Measurements from ENCODE around the gene EIF4B. TPM values are rescaled to one million over a fixed set of nuclear protein-coding genes. Genes with fewer than 3 reads are reported as not detected.

Gene EIF4B
- total and polyA plus RNA-seq, 2 of the 13 experiments (the other 11 are each of a cell fraction or from before 2014, with no cell fraction given) = 416 to 548 TPM

DNA sequence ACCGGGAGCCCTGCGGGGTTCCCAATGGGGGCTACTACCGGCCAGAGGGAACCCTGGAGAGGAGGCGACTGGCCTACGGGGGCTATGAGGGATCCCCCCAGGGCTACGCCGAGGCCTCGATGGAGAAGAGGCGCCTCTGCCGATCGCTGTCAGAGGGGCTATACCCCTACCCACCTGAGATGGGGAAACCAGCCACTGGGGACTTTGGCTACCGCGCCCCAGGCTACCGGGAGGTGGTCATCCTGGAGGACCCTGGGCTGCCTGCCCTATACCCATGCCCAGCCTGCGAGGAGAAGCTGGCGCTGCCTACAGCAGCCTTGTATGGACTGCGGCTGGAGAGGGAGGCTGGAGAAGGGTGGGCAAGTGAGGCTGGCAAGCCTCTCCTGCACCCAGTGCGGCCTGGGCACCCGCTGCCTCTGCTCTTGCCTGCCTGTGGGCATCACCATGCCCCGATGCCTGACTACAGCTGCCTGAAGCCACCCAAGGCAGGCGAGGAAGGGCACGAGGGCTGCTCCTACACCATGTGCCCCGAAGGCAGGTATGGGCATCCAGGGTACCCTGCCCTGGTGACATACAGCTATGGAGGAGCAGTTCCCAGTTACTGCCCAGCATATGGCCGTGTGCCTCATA lies 53.3 kb downstream of the EIF4B start:
- H3K9ac ChIP-seq (ENCODE audit: insufficient read depth, low read depth, low read length) = no peak overlapping the region
- ChIA-PET POLR2A (interaction anchor here (3.0 to 3.4 kb wide), 2 partner anchors 8 to 11 kb away, joined by 37 to 50 read pairs; partner anchors contain the start of gene TNS2), CTCF (ENCODE audit: low intra/inter-chr PET ratio, low total read pairs) (no interaction called here)
- intact Hi-C loops (cut with micrococcal nuclease; ENCODE audit: unreplicated experiment) = no loop called here
- no peak overlapping the region for H3K27ac ChIP-seq (ENCODE audit: extremely low read length, insufficient read depth, low read length)
- no peak overlapping the region for H3K4me2 ChIP-seq (ENCODE audit: low read depth, low read length)
- ATAC-seq (no peak), DNase-seq (ENCODE audit: low spot score) (no peak), FAIRE-seq (no peak)
- no TSS peak for BruUV-seq (replicated peaks)
- no peaks in the 10 kb centered on the region for H3K9me3 ChIP-seq (ENCODE audit: low read length)
- no peaks in the 10 kb centered on the region for H3K27me3 ChIP-seq (ENCODE audit: control insufficient read depth in 1 of 2, insufficient read depth in 2 of 2, low read length in 2 of 2)
- in situ Hi-C loops (cut with HindIII; ENCODE audit: extremely low pct_ligation_motif_present, low pct_unique_long_range_greater_than_20kb) = loop anchor here (5.0 kb wide), 2 partner anchors 43 to 133 kb away; partner anchors contain the start of gene SOAT2
- H3K79me2 ChIP-seq (ENCODE audit: insufficient read depth, low read length) = no peaks in the 10 kb centered on the region
- no peaks in the 10 kb centered on the region for H4K20me1 ChIP-seq (ENCODE audit: insufficient read depth, low read length)
- no peak overlapping the region for H2AFZ ChIP-seq (ENCODE audit: low read length)
- 97% methylated on average over 11 of the region's 24 CpGs for WGBS (ENCODE audit: low lambda C conversion rate)
- TF ChIP-seq POLR2A (IDR thresholded peaks at IDR 0.05; ENCODE audit: insufficient read depth in 1 of 2, low read depth in 2 of 2, low read length in 2 of 2) = 0 out of 4 replicates have a peak, but pooled peaks of 1 of the 2 experiments have one; percentile 25
- TF ChIP-seq ZSCAN22 (CRISPR knock-in tag; IDR thresholded peaks at IDR 0.05) = no peak
- 0 out of 2 replicates have a peak, but pooled peaks have one; percentile 10 for TF ChIP-seq RBFOX2 (IDR thresholded peaks at IDR 0.05; ENCODE audit: low read depth, low read length)
- TF ChIP-seq HNRNPL (IDR thresholded peaks at IDR 0.05; ENCODE audit: low read depth, low read length) = 0 out of 2 replicates have a peak, but pooled peaks have one; percentile 19
- H3K36me3 ChIP-seq (replicated peaks in 1 of 2; ENCODE audit: control insufficient read depth in 1 of 2, insufficient read depth in 2 of 2, low read length in 2 of 2) = peaks cover 0 to 16% of the 10 kb centered on the region in 2 experiments; a peak in 2 of 5 replicates
- H3K4me3 ChIP-seq (replicated peaks in 1 of 3; ENCODE audit: insufficient read depth in 1 of 3, low read depth in 2 of 3, low read length in 3 of 3) = no peak overlapping the region
- H3K4me1 ChIP-seq (ENCODE audit: insufficient read depth, low read length) = peaks cover 25% of the 10 kb centered on the region

DNA sequence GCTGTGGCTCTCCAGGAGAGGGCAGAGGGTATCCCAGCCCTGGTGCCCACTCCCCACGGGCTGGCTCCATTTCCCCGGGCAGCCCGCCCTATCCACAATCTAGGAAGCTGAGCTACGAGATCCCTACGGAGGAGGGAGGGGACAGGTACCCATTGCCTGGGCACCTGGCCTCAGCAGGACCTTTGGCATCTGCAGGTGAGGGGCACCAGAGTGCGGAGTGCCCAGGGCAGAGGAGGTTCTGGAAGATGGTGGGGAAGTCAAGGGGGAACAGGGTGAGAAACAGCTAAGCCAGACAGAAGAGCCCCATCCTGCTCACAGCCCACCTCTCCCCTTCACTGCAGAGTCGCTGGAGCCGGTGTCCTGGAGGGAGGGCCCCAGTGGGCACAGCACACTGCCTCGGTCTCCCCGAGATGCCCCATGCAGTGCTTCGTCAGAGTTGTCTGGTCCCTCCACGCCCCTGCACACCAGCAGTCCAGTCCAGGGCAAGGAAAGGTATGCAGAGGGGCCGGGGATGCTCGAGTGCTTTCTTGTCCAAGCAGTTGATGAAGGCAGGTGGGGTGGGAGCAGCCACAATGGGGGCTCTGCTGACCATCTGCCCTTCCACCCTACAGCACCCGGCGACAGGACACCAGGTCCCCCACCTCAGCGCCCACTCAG lies 53.9 kb downstream of the EIF4B start:
- DNase-seq (ENCODE audit: low spot score) = no peak
- Histone ChIP-seq H3K27me3 (ENCODE audit: control insufficient read depth in 1 of 2, insufficient read depth in 2 of 2, low read length in 2 of 2) (no peaks in the 10 kb centered on the region), H3K4me1 (ENCODE audit: insufficient read depth, low read length) (peaks cover 25% of the 10 kb centered on the region), H2AFZ (ENCODE audit: low read length) (no peak overlapping the region), H3K27ac (ENCODE audit: extremely low read length, insufficient read depth, low read length) (no peak overlapping the region), H3K4me2 (ENCODE audit: low read depth, low read length) (no peak overlapping the region), H3K4me3 (replicated peaks in 1 of 3; ENCODE audit: insufficient read depth in 1 of 3, low read depth in 2 of 3, low read length in 3 of 3) (no peak overlapping the region), H3K9me3 (ENCODE audit: low read length) (no peaks in the 10 kb centered on the region), H3K36me3 (replicated peaks in 1 of 2; ENCODE audit: control insufficient read depth in 1 of 2, insufficient read depth in 2 of 2, low read length in 2 of 2) (peaks cover 0 to 16% of the 10 kb centered on the region in 2 experiments; a peak in 2 of 5 replicates), H3K79me2 (ENCODE audit: insufficient read depth, low read length) (no peaks in the 10 kb centered on the region), H3K9ac (ENCODE audit: insufficient read depth, low read depth, low read length) (no peak overlapping the region), H4K20me1 (ENCODE audit: insufficient read depth, low read length) (no peaks in the 10 kb centered on the region)
- CTCF ChIA-PET (ENCODE audit: low intra/inter-chr PET ratio, low total read pairs) = no interaction called here
- in situ Hi-C loops (cut with HindIII; ENCODE audit: extremely low pct_ligation_motif_present, low pct_unique_long_range_greater_than_20kb) = loop anchor here (5.0 kb wide), 2 partner anchors 42 to 132 kb away; partner anchors contain the start of gene SOAT2
- 95% methylated on average over 5 of the region's 17 CpGs for WGBS (ENCODE audit: low lambda C conversion rate)
- BruUV-seq (replicated peaks) = no TSS peak
- POLR2A ChIA-PET = interaction anchor here (1.7 to 3.4 kb wide), 4 partner anchors 8 to 43 kb away, joined by 16 to 50 read pairs (median 31); partner anchors contain the start of genes SOAT2, SPRYD3 and TNS2
- TF ChIP-seq, protein P1, sequence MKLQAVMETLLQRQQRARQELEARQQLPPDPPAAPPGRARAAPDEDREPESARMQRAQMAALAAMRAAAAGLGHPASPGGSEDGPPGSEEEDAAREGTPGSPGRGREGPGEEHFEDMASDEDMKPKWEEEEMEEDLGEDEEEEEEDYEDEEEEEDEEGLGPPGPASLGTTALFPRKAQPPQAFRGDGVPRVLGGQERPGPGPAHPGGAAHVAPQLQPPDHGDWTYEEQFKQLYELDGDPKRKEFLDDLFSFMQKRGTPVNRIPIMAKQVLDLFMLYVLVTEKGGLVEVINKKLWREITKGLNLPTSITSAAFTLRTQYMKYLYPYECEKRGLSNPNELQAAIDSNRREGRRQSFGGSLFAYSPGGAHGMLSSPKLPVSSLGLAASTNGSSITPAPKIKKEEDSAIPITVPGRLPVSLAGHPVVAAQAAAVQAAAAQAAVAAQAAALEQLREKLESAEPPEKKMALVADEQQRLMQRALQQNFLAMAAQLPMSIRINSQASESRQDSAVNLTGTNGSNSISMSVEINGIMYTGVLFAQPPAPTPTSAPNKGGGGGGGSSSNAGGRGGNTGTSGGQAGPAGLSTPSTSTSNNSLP (IDR thresholded peaks at IDR 0.05; ENCODE audit: low read depth, low read length) = no peak
- TF ChIP-seq, protein P2, sequence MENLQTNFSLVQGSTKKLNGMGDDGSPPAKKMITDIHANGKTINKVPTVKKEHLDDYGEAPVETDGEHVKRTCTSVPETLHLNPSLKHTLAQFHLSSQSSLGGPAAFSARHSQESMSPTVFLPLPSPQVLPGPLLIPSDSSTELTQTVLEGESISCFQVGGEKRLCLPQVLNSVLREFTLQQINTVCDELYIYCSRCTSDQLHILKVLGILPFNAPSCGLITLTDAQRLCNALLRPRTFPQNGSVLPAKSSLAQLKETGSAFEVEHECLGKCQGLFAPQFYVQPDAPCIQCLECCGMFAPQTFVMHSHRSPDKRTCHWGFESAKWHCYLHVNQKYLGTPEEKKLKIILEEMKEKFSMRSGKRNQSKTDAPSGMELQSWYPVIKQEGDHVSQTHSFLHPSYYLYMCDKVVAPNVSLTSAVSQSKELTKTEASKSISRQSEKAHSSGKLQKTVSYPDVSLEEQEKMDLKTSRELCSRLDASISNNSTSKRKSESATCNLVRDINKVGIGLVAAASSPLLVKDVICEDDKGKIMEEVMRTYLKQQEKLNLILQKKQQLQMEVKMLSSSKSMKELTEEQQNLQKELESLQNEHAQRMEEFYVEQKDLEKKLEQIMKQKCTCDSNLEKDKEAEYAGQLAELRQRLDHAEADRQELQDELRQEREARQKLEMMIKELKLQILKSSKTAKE (CRISPR knock-in tag; IDR thresholded peaks at IDR 0.05; ENCODE audit: borderline replicate concordance) = no peak
- TF ChIP-seq FOXM1 (CRISPR knock-in tag; IDR thresholded peaks at IDR 0.05) (no peak), HNRNPL (IDR thresholded peaks at IDR 0.05; ENCODE audit: low read depth, low read length) (0 out of 2 replicates have a peak, but pooled peaks have one; percentile 22)
- ATAC-seq = no peak
- intact Hi-C loops (cut with micrococcal nuclease; ENCODE audit: unreplicated experiment) = no loop called here
- FAIRE-seq = no peak
